ENCODE measurements around the gene DHFR2. TPM values are rescaled to one million over a fixed set of nuclear protein-coding genes. Genes with fewer than 3 reads are reported as not detected.

The DHFR2 gene
- total RNA-seq, 4 donors from 2014 or later: 6.0 to 16.7 (median 6.6) TPM

DNA sequence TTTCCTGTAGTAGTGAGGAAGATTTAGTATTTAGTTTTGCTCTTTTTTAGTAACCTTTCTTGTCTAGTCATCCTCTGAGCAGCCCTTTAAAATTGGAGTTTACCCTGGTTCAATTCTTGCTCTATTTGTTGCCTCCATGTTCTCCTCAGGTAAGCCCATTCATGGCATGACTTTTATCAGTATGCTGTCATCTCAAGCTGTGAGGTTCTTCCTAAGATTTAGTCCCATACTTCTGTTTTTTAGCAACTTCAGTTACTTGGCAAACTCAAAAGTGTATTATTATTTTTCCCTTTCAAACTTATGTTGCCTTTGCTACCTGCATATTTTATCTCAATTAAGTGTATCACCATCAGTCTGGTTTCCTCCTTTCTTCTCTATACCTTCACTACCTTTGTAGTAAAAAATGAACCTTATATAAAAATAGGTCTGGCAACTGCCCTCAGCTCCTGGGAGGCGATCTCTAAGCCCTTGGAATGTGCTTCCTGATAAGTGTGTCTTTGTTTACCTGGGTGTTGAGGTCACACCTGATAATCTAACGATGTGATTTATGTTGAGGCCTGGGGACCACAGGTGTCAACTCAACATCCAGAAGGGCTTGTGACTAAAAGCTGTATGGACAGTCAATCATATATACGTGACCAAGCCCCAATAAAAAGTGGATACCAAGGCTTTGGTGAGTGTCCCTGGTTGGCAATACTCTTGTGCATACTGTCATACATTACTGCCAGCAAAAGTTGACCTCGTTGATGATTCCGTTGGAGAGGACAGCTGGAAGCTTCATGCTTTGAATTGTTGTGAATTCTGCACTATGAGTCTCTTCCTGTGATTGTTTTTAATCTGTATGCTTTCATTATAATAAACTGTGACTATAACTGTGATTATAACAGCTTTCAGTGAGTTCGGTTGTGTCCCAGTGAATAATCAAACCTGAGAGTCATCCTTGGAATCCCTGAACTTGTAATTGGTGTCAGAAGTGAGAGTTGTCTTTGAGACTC lies 4.1 kb upstream of the DHFR2 start:
- Histone ChIP-seq H3K4me3 (no peak overlapping the region), H3K4me1 (peaks cover 13 to 53% (median 22%) of the 10 kb centered on the region in 4 donors), H3K27me3 (no peaks in the 10 kb centered on the region), H3K27ac (peak overlapping the region in 1 of 4 donors; percentile 16), H3K9me3 (no peaks in the 10 kb centered on the region), H3K36me3 (no peaks in the 10 kb centered on the region)
- no peak for DNase-seq
- TF ChIP-seq POLR2A (IDR thresholded peaks at IDR 0.05): no peak
- TF ChIP-seq POLR2AphosphoS5 (IDR thresholded peaks at IDR 0.05): no peak
- no peak for TF ChIP-seq EP300 (IDR thresholded peaks at IDR 0.05; ENCODE audit: low read depth)
- TF ChIP-seq, protein P1, sequence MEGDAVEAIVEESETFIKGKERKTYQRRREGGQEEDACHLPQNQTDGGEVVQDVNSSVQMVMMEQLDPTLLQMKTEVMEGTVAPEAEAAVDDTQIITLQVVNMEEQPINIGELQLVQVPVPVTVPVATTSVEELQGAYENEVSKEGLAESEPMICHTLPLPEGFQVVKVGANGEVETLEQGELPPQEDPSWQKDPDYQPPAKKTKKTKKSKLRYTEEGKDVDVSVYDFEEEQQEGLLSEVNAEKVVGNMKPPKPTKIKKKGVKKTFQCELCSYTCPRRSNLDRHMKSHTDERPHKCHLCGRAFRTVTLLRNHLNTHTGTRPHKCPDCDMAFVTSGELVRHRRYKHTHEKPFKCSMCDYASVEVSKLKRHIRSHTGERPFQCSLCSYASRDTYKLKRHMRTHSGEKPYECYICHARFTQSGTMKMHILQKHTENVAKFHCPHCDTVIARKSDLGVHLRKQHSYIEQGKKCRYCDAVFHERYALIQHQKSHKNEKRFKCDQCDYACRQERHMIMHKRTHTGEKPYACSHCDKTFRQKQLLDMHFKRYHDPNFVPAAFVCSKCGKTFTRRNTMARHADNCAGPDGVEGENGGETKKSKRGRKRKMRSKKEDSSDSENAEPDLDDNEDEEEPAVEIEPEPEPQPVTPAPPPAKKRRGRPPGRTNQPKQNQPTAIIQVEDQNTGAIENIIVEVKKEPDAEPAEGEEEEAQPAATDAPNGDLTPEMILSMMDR (IDR thresholded peaks at IDR 0.05): no peak
- intact Hi-C loops (cut with DNase I; ENCODE audit: low total_unique reads): loop anchor here (5.0 kb wide), 1 partner anchor 65 kb away; no protein-coding TSS in a partner anchor
- WGBS, 2 donors (ENCODE audit: low coverage in 1 of 2): 78 to 85% methylated on average over 5 to 6 of the region's 6 CpGs
- in situ Hi-C loops (cut with MboI; ENCODE audit: low pct_ligation_motif_present in 1 of 4, low pct_unique_long_range_greater_than_20kb in 1 of 4, low sequenced_read_pairs in 3 of 4): loop anchor here in 1 of 4 donors (10.0 kb wide), 1 partner anchor 92 kb away; the partner anchor contains the start of gene PROS1

DNA sequence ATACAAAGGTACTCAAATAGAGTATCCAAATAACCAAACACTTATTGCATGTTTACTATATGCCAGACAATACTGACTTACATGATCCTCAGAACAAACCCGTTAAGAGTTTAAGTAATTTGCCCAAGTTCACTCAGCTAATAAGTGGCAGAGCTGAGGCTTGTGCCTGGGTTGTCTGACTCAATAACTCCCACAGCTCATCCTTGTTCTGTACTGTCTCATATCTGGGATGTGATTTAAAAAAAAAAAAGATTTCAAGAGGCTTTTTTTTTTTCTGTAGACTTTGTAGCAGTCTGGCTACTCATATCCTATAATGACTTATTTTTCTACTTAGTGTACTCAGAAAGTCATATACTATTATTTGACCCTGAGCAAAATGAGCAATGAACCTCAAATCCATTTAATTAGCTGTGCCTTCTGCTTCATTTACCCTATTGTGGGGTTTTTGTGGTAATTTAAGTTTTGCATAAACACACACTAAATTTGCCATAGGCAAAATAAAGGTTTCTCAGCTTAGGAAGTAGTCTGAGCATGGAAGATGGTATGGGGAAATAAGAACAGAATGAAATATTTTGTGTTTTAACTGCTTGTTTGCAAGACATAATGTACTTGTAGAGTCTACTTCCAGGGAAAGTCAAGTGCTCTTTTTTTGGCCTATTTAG lies 3.2 kb upstream of the DHFR2 start:
- WGBS, 2 donors (ENCODE audit: low coverage in 1 of 2): 82 to 86% methylated on average over 1 of the region's 1 CpG
- Histone ChIP-seq H3K27ac (peak overlapping the region in 1 of 4 donors; percentile 16), H3K27me3 (no peaks in the 10 kb centered on the region), H3K36me3 (no peaks in the 10 kb centered on the region), H3K4me3 (no peak overlapping the region), H3K4me1 (peaks cover 13 to 57% (median 23%) of the 10 kb centered on the region in 4 donors), H3K9me3 (no peaks in the 10 kb centered on the region)
- intact Hi-C loops (cut with DNase I; ENCODE audit: low total_unique reads): loop anchor here (5.0 kb wide), 1 partner anchor 64 kb away; no protein-coding TSS in a partner anchor
- TF ChIP-seq POLR2A (IDR thresholded peaks at IDR 0.05): no peak
- TF ChIP-seq, protein P1 (IDR thresholded peaks at IDR 0.05): no peak
- TF ChIP-seq POLR2AphosphoS5 (IDR thresholded peaks at IDR 0.05): no peak
- TF ChIP-seq EP300 (IDR thresholded peaks at IDR 0.05; ENCODE audit: low read depth): no peak
- in situ Hi-C loops (cut with MboI; ENCODE audit: low pct_ligation_motif_present in 1 of 4, low pct_unique_long_range_greater_than_20kb in 1 of 4, low sequenced_read_pairs in 3 of 4): loop anchor here in 1 of 4 donors (10.0 kb wide), 1 partner anchor 91 kb away; the partner anchor contains the start of gene PROS1
- no peak for DNase-seq

DNA sequence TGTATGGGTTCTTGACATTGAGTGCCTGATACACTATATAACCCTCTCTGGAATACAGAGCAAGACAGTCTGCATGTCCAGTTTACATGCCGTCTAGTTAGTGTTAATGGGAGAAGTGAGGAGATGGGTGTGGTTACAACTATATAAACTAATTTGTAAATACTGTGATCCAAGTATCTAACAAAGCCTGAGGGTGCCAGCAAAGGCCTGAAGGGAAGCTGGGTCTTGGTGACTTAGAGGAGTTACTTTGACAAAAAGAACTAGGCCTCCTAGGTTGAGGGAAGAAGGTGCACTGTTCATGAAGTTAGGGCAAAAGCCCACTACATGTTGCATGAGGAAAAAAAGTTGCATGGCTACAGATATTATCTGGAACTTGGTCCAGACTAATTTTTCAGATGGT lies 2.4 kb upstream of the DHFR2 start:
- Histone ChIP-seq H3K36me3 (no peaks in the 10 kb centered on the region), H3K9me3 (no peaks in the 10 kb centered on the region), H3K27ac (no peak overlapping the region), H3K27me3 (no peaks in the 10 kb centered on the region), H3K4me3 (peak overlapping the region in 1 of 4 donors; percentile 3), H3K4me1 (peaks cover 13 to 57% (median 23%) of the 10 kb centered on the region in 4 donors)
- DNase-seq: no peak
- in situ Hi-C loops (cut with MboI; ENCODE audit: low pct_ligation_motif_present in 1 of 4, low pct_unique_long_range_greater_than_20kb in 1 of 4, low sequenced_read_pairs in 3 of 4): loop anchor here in 1 of 4 donors (10.0 kb wide), 1 partner anchor 90 kb away; the partner anchor contains the start of gene PROS1
- TF ChIP-seq, protein P1 (IDR thresholded peaks at IDR 0.05): no peak
- no peak for TF ChIP-seq POLR2A (IDR thresholded peaks at IDR 0.05)
- WGBS, 2 donors (ENCODE audit: low coverage in 1 of 2): 14 to 46% methylated on average over 1 of the region's 1 CpG
- intact Hi-C loops (cut with DNase I; ENCODE audit: low total_unique reads): loop anchor here (5.0 kb wide), 1 partner anchor 63 kb away; no protein-coding TSS in a partner anchor
